ENCODE measurements around the gene PLEKHA7.

GRCh38 chr11:16783321-16783801, 230.9 kb downstream of the PLEKHA7 start:
- TF ChIP-seq CTCF (IDR thresholded peaks at IDR 0.05): no peak
- no peak for TF ChIP-seq POLR2A (IDR thresholded peaks at IDR 0.05)
- no peak for TF ChIP-seq POLR2AphosphoS5 (IDR thresholded peaks at IDR 0.05)

All from breast epithelium (tissue), 3 donors.